Right lobe of liver (tissue), 4 donors: Measurements from ENCODE around the gene NPIPB6.
"Not testable (repeated sequence)": the region's sequence is repeated elsewhere in the genome, so short reads cannot be mapped to it uniquely, and the experiment has no call there.

ENCODE experiments used
- CTCF ChIP-seq, 4 donors: fragments of 200-600 bp in 3 of 4; fragments of 450-650 bp in 1 of 4; IDR thresholded peaks; one replicate each; pipeline versions ENCODE4 v1.5.1 to v1.8.0; 2016 to 2022; ENCODE audit warnings: antibody characterized with exemption in 4 of 4, mild to moderate bottlenecking in 2 of 4
- POLR2A ChIP-seq: fragments of 450-650 bp; IDR thresholded peaks from one replicate; pipeline ENCODE4 v1.6.1; 2017; ENCODE audit warnings: antibody characterized with exemption, mild to moderate bottlenecking
- donor health status: DM: no; HTN: no; CAD: no.
- donor health status: DM: no; HTN: no; CAD: no.
- donor health status: DM: no; HTN: yes; CAD: no.

GRCh38 chr16:28363408-28363807 lies at the start of gene NPIPB6:
- not testable (repeated sequence) for TF ChIP-seq CTCF (IDR thresholded peaks at IDR 0.05); POLR2A
